ENCODE data around the gene HOXA4.
A peak's percentile ranks its signal among the peaks of the same experiment; 100 is the strongest.

HOXA4 gene

DNA sequence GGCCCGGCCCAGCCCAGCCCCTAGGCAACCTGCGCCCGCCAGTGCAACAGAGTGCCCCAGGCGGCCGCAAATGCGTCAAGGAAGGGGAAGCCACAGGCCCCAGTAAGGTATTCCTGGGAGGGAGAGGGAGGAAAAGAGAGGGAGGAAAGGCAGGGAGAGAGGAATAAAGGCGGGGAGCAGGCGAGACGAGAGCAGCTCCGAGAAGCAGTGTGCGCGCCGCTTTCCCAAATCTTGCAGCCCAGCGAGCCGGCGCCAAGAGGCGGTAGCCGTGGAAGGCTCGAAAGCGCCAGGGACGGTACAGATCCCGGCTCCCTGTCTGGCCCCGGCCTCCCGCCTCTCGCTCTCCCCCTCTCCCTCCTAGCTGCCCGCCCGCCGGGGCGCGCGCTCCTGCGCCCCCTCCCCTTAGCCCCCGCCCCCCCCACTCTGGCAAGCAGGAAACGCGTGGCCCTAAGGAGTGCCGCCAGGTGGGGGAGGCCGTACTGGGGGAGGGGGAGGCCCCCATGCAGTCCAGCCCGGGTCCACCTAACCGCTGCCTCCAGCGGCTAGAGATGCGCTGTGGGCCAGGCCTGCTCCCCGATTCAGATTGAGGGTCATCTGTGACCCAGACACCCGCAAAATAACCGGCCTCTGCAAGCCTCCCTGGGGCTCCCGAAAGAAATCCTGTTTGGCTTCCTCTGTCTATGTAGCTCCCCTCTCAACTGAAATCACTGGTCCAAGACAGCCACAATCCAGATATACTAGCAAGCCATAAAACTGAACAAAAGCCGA lies 39.3 kb upstream of the HOXA4 start:
- no peak for DNase-seq

DNA sequence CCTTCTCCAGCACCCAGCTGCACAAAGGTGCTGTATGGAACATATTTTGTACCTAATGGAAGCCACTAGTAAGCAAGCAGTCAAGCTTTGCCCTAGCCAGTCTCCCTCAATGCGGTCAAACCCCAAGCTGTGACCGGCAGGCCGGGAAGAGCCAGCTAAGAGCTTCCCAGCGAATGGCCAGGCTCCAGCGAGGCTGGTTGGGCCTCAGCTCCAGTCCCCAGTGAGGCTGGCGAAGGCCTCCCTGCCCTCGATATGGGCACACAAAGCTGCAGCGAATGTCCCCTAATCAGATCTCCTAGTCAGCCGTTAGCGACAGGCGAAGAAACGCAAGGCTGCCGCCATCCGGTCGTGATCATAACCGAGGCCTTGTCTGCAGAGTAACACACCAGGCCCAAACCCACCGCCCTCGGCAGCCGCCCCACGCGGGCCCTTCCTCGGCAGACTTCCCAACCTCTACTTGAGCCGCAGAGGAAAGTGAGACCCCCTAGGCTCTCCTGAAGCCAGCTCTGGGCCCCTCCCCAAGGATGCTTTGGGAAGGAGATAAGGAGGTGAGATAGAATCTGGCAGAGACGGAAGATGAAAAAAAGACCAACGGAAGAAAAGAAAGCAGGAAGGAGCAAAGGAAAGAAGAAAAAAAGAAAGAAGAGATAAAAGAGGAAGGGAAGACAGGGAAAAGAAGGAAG lies 37.8 kb upstream of the HOXA4 start:
- peak; percentile 43 for DNase-seq

DNA sequence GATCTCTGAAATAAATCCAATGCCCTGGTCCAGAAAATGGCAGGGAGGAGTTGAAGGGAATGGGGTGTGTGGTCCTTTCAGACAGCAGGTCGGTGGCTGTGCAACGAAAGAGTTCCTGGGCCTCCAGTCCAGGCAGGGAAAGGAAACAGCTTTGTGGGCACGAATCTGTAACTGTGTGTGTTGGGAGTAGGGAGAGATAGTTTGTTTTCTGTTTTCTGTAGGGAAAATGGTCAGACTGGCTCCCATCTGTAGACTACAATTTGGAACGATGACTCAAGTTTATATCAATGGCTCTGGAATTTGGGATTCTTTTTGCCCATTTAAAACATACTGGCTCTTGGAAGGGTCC lies 37.3 kb upstream of the HOXA4 start:
- DNase-seq: no peak

DNA sequence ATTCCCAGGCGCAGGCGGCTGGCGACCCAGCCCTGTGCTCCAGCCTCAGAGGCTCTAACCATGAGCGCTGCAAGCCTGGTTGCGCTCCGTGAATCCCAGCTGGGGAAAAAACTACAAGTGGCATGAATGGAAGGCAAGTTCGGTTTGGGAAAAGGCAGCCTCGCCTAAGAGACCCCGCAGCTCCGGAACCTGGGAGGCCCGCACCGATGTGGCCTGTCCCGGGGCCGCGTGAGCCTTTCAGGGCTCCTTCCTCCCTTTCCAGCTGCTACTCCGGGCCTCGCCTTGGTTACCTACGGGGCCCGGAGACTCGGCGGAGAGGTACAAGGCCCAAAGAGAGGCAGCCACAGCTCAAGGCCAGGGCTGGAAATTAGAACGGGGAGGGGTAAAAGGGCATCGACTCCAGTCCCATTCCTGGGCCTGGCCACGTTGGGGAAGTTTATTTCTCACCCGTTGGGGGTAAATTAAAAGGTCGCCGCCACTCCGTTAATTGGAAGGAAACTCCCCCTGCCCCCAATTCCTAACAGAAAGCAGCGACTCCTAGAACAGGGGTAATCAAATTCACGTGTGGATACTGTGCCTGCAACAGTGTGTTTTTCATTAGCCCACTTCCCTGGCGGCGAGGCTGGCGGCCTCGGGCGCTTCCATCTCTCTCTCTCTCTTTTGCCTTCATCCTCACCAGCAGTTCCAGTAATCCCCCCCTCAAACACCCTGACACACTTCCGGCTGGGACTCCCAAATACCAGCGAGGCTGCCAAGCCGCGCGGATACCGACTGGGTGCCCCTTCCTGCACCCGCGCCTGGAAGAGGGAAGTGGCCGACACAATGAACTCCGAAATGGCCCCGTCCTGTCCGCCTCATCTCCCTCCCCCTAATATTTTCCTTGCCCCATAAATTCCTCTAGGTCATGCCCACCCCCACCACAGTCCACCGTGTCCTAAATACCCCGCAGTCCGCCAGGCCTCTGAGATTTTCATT lies 36.3 kb upstream of the HOXA4 start:
- no peak for DNase-seq

DNA sequence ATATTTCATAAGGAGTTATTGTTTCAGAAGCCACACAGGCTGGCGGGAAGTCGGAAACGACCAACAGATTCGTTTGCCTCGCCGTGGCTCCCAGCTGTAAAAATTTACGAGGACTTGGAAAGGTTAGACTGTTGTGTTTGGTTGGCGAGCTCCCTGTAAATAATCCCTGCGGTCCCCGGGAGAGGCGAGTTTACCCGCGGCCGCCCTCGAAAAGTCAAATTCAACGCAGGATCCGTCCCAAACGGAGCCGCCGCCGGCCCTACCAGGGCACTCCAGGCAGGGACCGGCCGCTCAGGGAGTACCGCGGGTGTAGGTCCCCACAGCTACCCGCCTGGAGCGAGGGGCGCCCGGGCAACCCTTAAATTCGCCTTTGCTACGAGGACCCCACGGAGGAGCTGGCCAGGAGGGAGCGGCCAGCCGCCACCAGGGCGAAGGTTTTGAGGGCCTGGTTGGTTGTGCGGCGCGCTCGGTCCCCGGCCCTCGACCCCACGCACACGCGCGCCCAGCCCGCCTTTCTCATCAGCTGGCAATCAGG lies 35.5 kb upstream of the HOXA4 start:
- DNase-seq: no peak

DNA sequence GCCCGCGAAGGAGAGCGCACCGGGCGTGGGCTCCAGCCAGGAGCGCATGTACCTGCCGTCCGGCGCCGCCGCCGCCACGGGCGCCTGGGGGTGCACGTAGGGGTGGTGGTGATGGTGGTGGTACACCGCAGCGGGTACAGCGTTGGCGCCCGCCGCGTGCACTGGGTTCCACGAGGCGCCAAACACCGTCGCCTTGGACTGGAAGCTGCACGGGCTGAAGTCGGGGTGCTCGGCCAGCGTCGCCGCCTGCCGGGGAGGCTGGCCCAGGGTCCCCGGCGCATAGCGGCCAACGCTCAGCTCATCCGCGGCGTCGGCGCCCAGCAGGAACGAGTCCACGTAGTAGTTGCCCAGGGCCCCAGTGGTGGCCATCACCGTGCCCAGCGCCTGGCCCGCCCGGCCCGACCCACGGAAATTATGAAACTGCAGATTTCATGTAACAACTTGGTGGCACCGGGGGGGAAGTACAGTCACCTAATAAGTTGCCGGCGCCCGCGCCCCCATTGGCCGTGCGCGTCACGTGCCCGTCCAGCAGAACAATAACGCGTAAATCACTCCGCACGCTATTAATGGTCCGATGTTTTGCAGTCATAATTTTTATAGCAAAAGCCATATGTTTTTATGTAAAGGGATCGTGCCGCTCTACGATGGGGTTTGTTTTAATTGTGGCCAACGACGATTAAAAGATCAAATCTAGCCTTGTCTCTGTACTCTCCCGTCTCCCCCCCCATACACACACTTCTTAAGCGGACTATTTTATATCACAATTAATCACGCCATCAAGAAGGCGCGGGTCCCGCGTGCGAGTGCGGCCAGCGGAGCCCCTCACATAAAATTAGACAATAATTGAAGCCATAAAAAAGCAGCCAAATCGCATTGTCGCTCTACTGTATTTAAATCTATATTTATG lies 34.8 kb upstream of the HOXA4 start, which contains the start of gene HOXA9:
HOXA9 (minus strand) TSS at position 449 of the 907 bp plus-strand sequence; CDS start at position 369, 80 bp downstream.
- DNase-seq: peak; percentile 73

DNA sequence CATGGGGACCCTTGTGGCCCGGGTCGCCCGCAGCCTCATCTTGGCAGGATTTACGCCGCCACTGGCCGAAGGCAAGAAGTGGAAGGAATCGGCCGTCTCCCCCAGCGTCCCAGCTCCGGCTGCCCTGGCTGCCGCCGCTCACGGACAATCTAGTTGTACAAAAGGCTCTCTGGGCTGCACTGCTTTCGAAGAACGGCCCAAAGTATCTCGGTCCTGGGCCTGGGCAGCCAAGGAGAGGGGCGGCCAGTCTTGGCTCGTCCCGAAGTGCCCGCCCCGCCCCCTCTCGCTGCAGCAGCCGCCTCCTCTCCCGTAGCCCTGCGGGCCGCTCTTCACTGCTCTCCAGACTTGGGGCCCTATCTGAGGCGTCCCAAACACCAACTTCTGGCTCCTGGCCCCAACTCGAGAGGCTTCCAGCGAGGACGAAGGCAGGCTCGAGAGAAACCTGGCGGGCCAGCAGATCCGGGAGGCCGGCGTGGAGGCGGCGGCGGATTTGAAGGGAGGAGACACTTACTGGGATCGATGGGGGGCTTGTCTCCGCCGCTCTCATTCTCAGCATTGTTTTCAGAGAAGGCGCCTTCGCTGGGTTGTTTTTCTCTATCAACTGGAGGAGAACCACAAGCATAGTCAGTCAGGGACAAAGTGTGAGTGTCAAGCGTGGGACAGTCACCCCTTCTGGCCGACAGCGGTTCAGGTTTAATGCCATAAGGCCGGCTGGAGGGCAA lies 34.0 kb upstream of the HOXA4 start:
- peak; percentile 29 for DNase-seq

DNA sequence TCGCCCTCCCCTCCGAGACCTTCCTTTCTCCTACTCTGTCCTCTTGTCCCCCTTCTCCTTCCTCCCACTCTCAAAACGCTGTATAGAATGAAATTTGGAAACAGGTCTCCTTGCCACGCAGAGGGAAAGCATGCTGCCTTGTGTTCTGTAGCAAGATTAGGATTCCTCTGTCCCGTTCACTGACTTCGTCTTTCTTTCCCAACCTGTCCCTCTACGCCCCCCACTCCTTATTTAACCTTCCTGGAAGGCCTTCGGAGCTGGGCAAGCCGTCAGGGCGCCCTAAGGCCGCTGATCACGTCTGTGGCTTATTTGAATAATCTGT lies 33.4 kb upstream of the HOXA4 start:
- no peak for DNase-seq

DNA sequence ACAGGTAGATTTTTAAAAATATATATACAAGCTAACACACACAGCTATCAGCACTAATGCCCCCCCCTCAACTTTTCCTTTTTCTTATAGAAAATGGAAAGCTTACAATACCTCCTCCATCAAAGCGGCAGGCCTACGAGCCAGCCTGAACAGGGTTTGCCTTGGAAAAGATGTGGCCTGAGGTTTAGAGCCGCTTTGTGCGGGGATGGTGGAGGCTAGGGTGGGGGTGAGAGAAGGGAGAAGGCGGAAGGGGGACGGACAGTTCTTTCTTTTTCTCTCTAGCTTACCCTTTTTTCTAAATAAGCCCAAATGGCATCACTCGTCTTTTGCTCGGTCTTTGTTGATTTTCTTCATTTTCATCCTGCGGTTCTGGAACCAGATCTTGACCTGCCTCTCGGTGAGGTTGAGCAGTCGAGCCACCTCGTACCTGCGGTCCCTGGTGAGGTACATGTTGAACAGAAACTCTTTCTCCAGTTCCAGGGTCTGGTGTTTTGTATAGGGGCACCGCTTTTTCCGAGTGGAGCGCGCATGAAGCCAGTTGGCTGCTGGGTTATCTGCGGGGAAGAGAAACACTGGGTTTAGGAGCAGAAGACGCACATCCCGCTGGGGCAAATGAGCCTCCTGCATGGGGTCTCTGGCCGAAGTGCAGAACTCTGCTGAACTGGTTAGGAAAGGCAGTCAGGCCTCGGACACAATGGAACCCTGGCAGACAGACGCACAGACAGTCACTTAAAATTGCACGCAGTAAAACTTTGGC lies 32.9 kb upstream of the HOXA4 start:
- no peak for DNase-seq

DNA sequence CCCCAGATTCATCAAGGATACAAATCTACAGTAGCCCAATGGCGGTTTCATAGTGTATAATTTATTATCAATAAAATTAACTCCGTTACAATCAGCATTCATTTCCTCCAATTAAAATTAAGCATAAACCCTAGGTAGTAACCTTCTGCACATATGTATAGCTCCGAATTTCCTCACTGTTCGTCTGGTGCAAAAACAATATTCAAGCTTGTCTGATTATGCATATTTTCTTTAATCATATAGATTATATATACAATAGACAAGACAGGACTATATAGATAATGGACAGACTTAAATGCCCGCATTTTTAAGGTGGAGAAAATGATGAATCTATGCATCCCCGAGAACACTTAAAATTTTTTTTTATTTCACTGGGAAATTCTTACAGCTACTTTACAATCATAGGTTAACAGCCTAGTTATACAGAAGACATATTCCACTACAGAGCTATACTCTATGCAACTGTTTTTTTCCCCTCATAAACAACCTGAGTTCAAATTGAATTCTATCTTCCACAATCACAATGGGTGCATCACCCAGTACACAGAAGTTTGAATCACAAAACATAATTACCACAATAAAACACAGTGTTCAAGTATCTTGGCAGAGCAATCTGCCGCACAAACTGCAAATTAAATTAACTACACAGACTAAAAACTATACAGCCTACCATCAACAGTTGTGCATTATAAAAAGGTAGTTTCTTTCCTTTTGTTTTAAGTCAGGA lies 32.2 kb upstream of the HOXA4 start:
- DNase-seq: no peak

DNA sequence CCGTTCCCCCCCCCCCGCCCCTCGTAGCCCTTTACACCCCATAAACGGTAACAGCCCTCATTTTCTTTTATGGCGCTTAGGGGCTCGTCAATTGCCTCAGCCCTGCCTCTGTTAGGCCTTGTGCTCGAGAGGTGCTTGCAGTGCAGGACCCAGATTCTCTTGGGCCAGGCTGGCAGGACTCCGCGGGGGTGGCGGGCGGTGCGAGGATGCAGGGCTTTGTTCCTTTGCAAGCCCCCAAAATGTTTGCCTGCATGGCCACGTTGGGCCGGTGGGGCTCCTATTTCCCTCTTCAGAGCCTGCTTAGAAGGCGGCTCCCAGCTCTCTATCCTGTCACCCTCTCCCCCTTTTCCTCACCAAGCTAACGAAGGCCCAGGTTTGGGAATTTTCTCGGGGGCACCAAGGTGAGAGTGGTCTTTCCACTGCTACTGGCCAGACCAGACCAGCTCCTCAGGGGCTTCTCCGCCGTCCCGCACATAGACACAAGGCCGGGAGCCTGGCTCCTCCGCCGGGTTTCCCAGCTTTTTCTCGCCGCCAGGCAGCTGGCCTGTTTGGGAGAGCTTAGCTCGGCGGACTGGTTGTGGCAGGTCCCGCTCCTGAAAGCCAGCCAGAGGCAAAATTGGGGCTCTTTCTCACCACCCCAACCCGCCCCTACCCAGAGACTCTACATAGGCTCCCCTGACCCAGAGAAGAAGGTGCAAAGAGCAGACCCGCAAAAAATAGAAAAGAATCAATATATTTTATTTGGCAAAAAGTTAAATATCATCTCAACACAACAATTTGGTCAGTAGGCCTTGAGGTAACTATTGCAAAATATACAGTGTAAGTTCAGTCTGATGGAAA lies 31.4 kb upstream of the HOXA4 start:
- no peak for DNase-seq

DNA sequence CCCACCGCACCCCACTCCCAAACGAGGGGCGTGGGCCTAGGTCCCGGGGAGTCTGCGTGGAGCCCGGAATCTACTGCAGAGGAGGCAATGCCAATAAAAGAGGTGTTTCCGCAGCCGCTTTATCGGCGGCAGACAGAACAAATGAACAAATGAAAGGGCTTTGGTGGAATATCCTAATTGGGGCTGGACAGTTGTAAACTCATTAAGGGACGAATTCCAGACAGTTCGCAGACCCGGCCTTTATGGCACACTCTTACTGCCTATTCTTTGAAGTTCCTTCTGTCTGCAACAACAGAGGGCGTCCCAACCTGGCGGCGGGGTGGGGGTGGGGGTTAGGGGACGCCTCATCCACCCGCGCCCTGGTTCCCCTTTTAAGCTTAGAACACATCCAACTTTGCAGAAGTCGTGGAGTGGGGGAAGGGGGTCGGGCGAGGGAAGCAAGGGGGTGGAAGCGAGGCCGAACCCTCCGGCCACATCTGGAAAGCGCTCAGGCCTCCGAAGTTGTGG lies 30.7 kb upstream of the HOXA4 start:
- DNase-seq: no peak

DNA sequence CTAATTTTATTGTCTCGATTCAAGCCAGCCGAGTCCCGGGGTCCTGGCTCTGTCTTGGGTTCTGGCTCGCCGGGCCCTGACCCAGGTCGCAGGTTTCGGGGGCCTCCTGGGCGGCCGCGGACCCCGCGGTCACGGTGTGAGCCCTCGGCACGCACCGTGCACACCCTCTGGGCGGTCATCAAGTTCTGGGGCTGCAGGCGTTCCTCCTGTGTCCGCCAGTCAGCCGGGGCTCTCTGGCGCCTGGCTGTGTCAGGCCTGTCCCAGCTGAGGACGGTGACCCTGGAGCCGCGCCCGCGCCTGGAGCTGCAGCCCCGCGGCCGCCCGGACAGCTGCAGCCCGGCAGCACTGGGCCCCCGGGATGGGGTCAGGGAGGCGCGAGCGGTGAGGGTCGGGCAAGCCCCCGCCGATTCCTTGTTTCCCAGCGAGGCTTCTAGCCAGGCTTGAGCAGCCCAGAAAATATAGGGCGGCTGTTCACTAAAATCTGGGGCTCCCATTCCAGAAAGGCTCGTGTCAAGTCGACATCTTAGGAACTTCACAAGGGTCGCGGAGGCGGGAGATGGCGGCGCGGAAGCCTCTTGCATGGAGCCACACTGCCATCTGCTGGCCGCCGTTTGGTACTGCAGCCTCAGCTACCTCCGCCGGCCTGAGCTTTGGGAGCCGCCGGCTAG lies 30.1 kb upstream of the HOXA4 start:
- peak; percentile 86 for DNase-seq

DNA sequence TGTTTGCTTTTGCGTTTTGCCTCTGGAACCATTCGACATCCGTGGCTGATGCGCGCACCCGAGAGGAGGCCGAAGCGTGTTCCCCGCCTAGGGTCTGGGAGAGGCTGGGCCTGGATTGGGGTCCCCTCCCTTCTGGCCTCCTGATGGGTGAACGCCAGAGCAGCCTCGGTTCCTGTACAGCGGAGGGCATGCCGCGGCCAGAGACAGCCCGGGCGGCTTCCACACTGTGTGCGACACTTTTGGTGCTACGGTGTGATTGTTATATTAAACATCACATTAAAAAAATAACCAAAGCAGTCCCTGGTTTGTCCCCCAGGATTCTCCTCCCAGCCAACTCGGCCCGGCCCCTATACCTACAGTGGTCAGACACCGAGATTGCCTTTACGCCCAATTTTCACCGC lies 29.6 kb upstream of the HOXA4 start:
- no peak for DNase-seq

DNA sequence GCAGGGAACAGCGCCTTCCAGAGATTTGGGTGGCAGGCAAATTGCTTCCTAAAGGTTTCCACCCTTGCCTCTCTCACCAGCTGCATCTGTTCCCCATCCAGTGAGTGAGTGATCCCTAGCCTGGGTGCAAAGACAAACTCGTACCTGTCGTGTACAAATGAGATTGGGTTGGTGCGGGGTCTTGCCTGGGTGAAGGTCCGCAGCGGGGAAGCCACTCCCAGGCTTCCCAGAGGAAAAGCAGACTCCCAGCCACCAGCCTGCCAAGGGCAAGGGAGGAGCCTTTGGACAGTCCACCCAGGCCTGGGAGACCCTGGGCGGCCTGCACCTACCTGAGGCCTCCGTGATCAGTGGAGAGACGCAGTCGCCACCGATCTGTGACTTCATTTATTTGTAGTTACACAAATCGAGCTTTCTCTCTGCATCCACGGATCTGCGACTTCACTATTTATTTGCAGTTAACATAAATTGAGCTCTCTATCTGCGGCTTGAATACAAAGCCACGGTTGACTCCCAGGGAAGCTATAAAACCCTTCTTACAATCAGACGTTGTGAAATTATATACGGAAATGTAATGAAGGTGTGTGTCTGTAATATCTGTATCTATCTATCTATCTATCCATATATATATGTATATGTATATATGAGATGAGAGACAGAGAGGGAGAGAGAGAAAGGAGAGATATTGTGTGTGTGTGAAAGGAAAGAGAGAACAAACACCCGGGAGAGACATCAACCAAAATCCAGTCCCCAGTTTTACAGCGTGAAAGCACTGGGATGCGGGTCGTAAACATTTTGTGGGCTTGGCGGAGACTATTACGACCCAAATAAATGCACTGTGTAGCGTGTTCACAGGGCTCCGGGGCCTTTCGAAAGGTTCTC lies 28.9 kb upstream of the HOXA4 start:
- no peak for DNase-seq

DNA sequence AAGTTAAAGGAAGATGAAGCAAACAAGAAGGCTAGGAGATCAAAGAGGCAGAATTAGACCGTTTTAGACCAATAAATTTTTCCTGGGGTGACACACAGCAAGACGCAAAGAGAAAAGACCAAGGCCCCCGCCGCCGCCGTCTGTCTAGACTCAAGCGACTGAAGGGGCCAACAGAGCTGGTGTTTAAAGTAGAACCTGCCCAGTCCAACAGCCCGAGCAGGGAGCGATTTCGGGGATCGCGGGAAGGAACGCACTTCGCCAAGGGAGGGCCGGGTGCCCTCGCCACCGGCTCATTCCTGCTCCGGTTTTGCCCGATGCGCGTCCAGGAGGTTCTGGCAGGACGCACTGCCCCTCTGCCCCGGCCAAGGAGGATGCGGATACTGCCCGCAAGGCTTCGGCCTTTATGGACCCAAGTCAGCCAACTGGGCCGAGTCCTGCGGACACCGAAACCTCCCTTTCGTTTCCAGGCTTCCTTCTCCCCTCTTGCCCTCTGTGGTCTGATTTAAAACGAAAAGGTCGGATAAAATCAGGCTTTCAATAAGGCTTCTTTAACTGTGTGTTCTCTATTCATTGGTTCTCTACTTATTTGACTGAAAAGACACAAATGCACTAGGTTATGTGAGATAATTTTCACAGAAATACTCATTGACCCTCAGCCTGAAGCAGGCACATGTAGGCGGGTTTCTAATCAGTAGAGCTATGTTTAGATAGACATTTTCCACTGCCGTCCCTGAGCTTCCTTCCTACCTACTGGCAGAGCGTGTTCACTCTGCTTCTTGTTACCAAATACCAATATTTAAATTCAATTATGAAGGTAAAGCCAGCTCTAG lies 28.1 kb upstream of the HOXA4 start:
- no peak for DNase-seq
